GM18951 (cell line): Measurements from ENCODE around the gene GK2.

Experiments
- POLR2A ChIP-seq: IDR thresholded peaks from 4 replicates; pipeline ENCODE4 v1.6.1; 2011; ENCODE audit warnings: mild to moderate bottlenecking; ENCODE audit not compliant: insufficient read length, insufficient read depth; ENCODE audit errors: extremely low read depth
- in situ Hi-C: fragments of 300-500 bp; cut with MboI; formaldehyde crosslinking; loops from one replicate; pipeline ENCODE4 v1.12.0; 2022; ENCODE audit warnings: low sequenced_read_pairs, mixed read lengths, inconsistent platforms; ENCODE audit not compliant: unreplicated experiment

The GK2 gene

GRCh38 chr4:79408063-79408462 is at the start of gene GK2:
GK2 (minus strand) TSS chr4:79408228; CDS start chr4:79408200, 28 bp downstream.
- no peak for TF ChIP-seq POLR2A
- in situ Hi-C loops, result no loop called here

GRCh38 chr4:79455216-79455615 is 47.2 kb upstream of the GK2 start:
- in situ Hi-C loops, result no loop called here
- TF ChIP-seq POLR2A, result no peak

- TF ChIP-seq POLR2A, result no peak
- in situ Hi-C loops, result no loop called here
Observed at GRCh38 chr4:79454656-79455055, 46.6 kb upstream of the GK2 start.

- TF ChIP-seq POLR2A, result no peak
- in situ Hi-C loops, result no loop called here
Observed at GRCh38 chr4:79450053-79450452, 42.0 kb upstream of the GK2 start.

GRCh38 chr4:79446145-79446544 is 38.1 kb upstream of the GK2 start:
- no peak for TF ChIP-seq POLR2A
- in situ Hi-C loops, result no loop called here

GRCh38 chr4:79445371-79445781 is 37.3 kb upstream of the GK2 start:
- no peak for TF ChIP-seq POLR2A
- in situ Hi-C loops, result no loop called here

- TF ChIP-seq POLR2A, result no peak
- in situ Hi-C loops, result no loop called here
Observed at GRCh38 chr4:79442422-79442821, 34.4 kb upstream of the GK2 start.

GRCh38 chr4:79439489-79439888 is 31.5 kb upstream of the GK2 start:
- in situ Hi-C loops, result no loop called here
- no peak for TF ChIP-seq POLR2A

GRCh38 chr4:79431839-79432238 is 23.8 kb upstream of the GK2 start:
- in situ Hi-C loops, result no loop called here
- TF ChIP-seq POLR2A, result no peak

- in situ Hi-C loops, result no loop called here
- no peak for TF ChIP-seq POLR2A
Observed at GRCh38 chr4:79429113-79429903, 21.3 kb upstream of the GK2 start.

GRCh38 chr4:79426989-79427388 is 19.0 kb upstream of the GK2 start:
- TF ChIP-seq POLR2A, result no peak
- in situ Hi-C loops, result no loop called here

- in situ Hi-C loops, result no loop called here
Observed at GRCh38 chr4:79425586-79425985, 17.6 kb upstream of the GK2 start.

GRCh38 chr4:79421483-79421882 is 13.5 kb upstream of the GK2 start:
- in situ Hi-C loops, result no loop called here
- no peak for TF ChIP-seq POLR2A

More at GRCh38 chr4:79425586-79425985, 17.6 kb upstream of the GK2 start:
- no peak for TF ChIP-seq POLR2A

- no peak for TF ChIP-seq POLR2A
- in situ Hi-C loops, result no loop called here
Observed at GRCh38 chr4:79413886-79414285, 5.9 kb upstream of the GK2 start.
